CD14-positive monocyte (primary cell): Measurements from ENCODE around the gene DNAJB8. TPM values are rescaled to one million over a fixed set of nuclear protein-coding genes. Genes with fewer than 3 reads are reported as not detected.

Experiments
- DNase-seq, 3 donors: peaks; one replicate each; pipeline ENCODE4 v3.0.0-alpha.2; 2011 to 2022
- H2AFZ ChIP-seq: 2 replicates; pipeline ENCODE4 v1.6.0; 2012; ENCODE audit warnings: mild to moderate bottlenecking, low read depth, low read length, inconsistent platforms; ENCODE audit not compliant: insufficient read depth, poor library complexity, severe bottlenecking
- H3K27ac ChIP-seq, 2 donors: 1 replicate in 1 of 2; 2 replicates in 1 of 2; pipeline ENCODE4 v1.5.1; 2012 to 2013; ENCODE audit warnings: low read length in 2 of 2, control low read depth in 1 of 2, inconsistent platforms in 1 of 2, low read depth in 1 of 2, mild to moderate bottlenecking in 1 of 2
- H3K27me3 ChIP-seq, 2 donors: one replicate each; pipeline versions ENCODE4 v1.6.0 to v1.6.1; 2011 to 2013; ENCODE audit warnings: low read length in 2 of 2; ENCODE audit not compliant: control insufficient read depth in 2 of 2, insufficient read depth in 2 of 2
- H3K36me3 ChIP-seq, 2 donors: replicated peaks in 1 of 2; 1 replicate in 1 of 2; 2 replicates in 1 of 2; pipeline versions ENCODE4 v1.5.1 to v1.6.1; 2012 to 2013; ENCODE audit warnings: low read length in 2 of 2, control low read depth in 1 of 2, inconsistent platforms in 1 of 2, mild to moderate bottlenecking in 1 of 2; ENCODE audit not compliant: insufficient read depth in 2 of 2, control insufficient read depth in 1 of 2
- H3K4me1 ChIP-seq, 2 donors: 1 replicate in 1 of 2; 2 replicates in 1 of 2; pipeline versions ENCODE4 v1.5.1 to v1.6.1; 2012 to 2013; ENCODE audit warnings: low read length in 2 of 2, control low read depth in 1 of 2, inconsistent platforms in 1 of 2, mild to moderate bottlenecking in 1 of 2, moderate library complexity in 1 of 2; ENCODE audit not compliant: insufficient read depth in 2 of 2, control insufficient read depth in 1 of 2
- H3K4me2 ChIP-seq: replicated peaks from 2 replicates; pipeline ENCODE3; 2012; ENCODE audit warnings: low read length, moderate library complexity, mild to moderate bottlenecking; ENCODE audit not compliant: poor library complexity, severe bottlenecking; ENCODE audit errors: extremely low read depth
- H3K4me3 ChIP-seq, 3 experiments: fragments of 200-600 bp in 1 of 3; sonication (generic) in 1 of 3; replicated peaks in 1 of 3; 1 replicate in 2 of 3; 2 replicates in 1 of 3; pipeline ENCODE4 v1.5.1; 2011 to 2013; ENCODE audit warnings: low read length in 3 of 3, mild to moderate bottlenecking in 3 of 3, control low read depth in 2 of 3, low read depth in 2 of 3, inconsistent platforms in 1 of 3, moderate library complexity in 1 of 3
- H3K79me2 ChIP-seq: 2 replicates; pipeline ENCODE4 v1.6.0; 2012; ENCODE audit warnings: mild to moderate bottlenecking, control low read depth, inconsistent platforms, low read length, moderate library complexity; ENCODE audit not compliant: insufficient read depth
- H3K9ac ChIP-seq: 2 replicates; pipeline ENCODE4 v1.6.0; 2017; ENCODE audit warnings: low read length, mild to moderate bottlenecking; ENCODE audit not compliant: insufficient read depth, poor library complexity, severe bottlenecking
- H3K9me3 ChIP-seq, 2 donors: replicated peaks in 1 of 2; 1 replicate in 1 of 2; 2 replicates in 1 of 2; pipeline versions ENCODE4 v1.5.1 to v1.6.1; 2012 to 2013; ENCODE audit warnings: low read length in 2 of 2, control low read depth in 1 of 2; ENCODE audit not compliant: control insufficient read depth in 1 of 2, insufficient read depth in 1 of 2
- H4K20me1 ChIP-seq: 2 replicates; pipeline ENCODE4 v1.6.0; 2012; ENCODE audit warnings: mild to moderate bottlenecking, low read length, control low read depth, moderate library complexity; ENCODE audit not compliant: insufficient read depth
- H3K27ac Mint-ChIP-seq, 7 donors: one replicate each; pipeline ENCODE4 v1.8.0; 2020; ENCODE audit warnings: mild to moderate bottlenecking in 7 of 7, mixed read lengths in 7 of 7, moderate library complexity in 6 of 7, inconsistent platforms in 2 of 7
- H3K27me3 Mint-ChIP-seq, 3 donors: one replicate each; pipeline ENCODE4 v1.8.0; 2021 to 2022; ENCODE audit warnings: low read depth in 3 of 3, mild to moderate bottlenecking in 3 of 3, mixed read lengths in 3 of 3, moderate library complexity in 3 of 3, inconsistent platforms in 1 of 3
- H3K36me3 Mint-ChIP-seq, 2 donors: one replicate each; pipeline ENCODE4 v1.8.0; 2020; ENCODE audit warnings: mixed read lengths in 2 of 2, inconsistent platforms in 1 of 2, mild to moderate bottlenecking in 1 of 2
- H3K4me1 Mint-ChIP-seq: one replicate; pipeline ENCODE4 v1.8.0; 2020; ENCODE audit warnings: mild to moderate bottlenecking, mixed read lengths
- H3K4me3 Mint-ChIP-seq, 2 donors: one replicate each; pipeline ENCODE4 v1.8.0; 2020; ENCODE audit warnings: mild to moderate bottlenecking in 2 of 2, mixed read lengths in 2 of 2, moderate library complexity in 1 of 2
- H3K9me3 Mint-ChIP-seq, 7 donors: one replicate each; pipeline ENCODE4 v1.8.0; 2020 to 2022; ENCODE audit warnings: mixed read lengths in 7 of 7, mild to moderate bottlenecking in 6 of 7, moderate library complexity in 6 of 7, inconsistent platforms in 2 of 7
- WGBS: methylation state at CpG from one replicate; pipeline ENCODE4 v1.1.5; 2013; ENCODE audit warnings: missing lambda C conversion rate; ENCODE audit not compliant: insufficient coverage; 5-methylcytosine and 5-hydroxymethylcytosine counted together
- intact Hi-C, 2 donors: fragments of 100-400 bp; cut with micrococcal nuclease; formaldehyde crosslinking; loops; one replicate each; pipeline versions ENCODE4 v1.15.0 to v1.15.1; 2023
- polyA plus RNA-seq, 3 donors: library from polyadenylated mRNA; depleted of rRNA in 1 of 3; unstranded in 2 of 3; stranded (reverse) in 1 of 3; fragments of 300-500 nt in 2 of 3; fragments of >200 nt in 1 of 3; fragmentation: Illumina TruSeq in 2 of 3; gene quantifications; 1 replicate in 2 of 3; 2 replicates in 1 of 3; pipeline ENCODE4 v1.2.3, GENCODE V29; 2012 to 2021
- TF ChIP-seq, protein P1 (sequence below): fragments of 200-600 bp; IDR thresholded peaks from one replicate; pipeline ENCODE4 v1.8.0; 2022; ENCODE audit warnings: antibody characterized with exemption, mild to moderate bottlenecking

DNAJB8 gene
- polyA plus RNA-seq, 3 donors = not detected

- Histone ChIP-seq H3K4me1 (peaks cover 18 to 30% of the 10 kb centered on the region in 2 donors), H3K36me3 (no peaks in the 10 kb centered on the region), H3K27me3 (peaks cover 37 to 78% of the 10 kb centered on the region in 2 donors), H4K20me1 (no peaks in the 10 kb centered on the region), H3K27ac (no peak overlapping the region), H3K9ac (no peak overlapping the region), H2AFZ (no peak overlapping the region), H3K79me2 (no peaks in the 10 kb centered on the region), H3K9me3 (peaks cover 0 to 30% of the 10 kb centered on the region in 2 donors), H3K4me3 (no peak overlapping the region), H3K4me2 (no peak overlapping the region)
- Mint-ChIP-seq H3K36me3 (peaks cover 0 to 8% of the 10 kb centered on the region in 2 donors), H3K27ac (no peak overlapping the region), H3K27me3 (peaks cover 63 to 81% (median 81%) of the 10 kb centered on the region in 3 donors), H3K9me3 (peaks cover 0 to 27% (median 2%) of the 10 kb centered on the region in 7 donors), H3K4me3 (peak overlapping the region in 1 of 2 donors; percentile 65), H3K4me1 (peaks cover 27% of the 10 kb centered on the region)
- TF ChIP-seq, protein P1, sequence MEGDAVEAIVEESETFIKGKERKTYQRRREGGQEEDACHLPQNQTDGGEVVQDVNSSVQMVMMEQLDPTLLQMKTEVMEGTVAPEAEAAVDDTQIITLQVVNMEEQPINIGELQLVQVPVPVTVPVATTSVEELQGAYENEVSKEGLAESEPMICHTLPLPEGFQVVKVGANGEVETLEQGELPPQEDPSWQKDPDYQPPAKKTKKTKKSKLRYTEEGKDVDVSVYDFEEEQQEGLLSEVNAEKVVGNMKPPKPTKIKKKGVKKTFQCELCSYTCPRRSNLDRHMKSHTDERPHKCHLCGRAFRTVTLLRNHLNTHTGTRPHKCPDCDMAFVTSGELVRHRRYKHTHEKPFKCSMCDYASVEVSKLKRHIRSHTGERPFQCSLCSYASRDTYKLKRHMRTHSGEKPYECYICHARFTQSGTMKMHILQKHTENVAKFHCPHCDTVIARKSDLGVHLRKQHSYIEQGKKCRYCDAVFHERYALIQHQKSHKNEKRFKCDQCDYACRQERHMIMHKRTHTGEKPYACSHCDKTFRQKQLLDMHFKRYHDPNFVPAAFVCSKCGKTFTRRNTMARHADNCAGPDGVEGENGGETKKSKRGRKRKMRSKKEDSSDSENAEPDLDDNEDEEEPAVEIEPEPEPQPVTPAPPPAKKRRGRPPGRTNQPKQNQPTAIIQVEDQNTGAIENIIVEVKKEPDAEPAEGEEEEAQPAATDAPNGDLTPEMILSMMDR = no peak
- 83% methylated on average over 3 of the region's 9 CpGs for WGBS
- no peak for DNase-seq
- intact Hi-C loops = loop anchor here (5.0 to 10.0 kb wide), 2 partner anchors 112 to 401 kb away; no protein-coding TSS in a partner anchor
These were observed 28.8 kb upstream of the DNAJB8 start for GRCh38 chr3:128495435-128495970.

DNA sequence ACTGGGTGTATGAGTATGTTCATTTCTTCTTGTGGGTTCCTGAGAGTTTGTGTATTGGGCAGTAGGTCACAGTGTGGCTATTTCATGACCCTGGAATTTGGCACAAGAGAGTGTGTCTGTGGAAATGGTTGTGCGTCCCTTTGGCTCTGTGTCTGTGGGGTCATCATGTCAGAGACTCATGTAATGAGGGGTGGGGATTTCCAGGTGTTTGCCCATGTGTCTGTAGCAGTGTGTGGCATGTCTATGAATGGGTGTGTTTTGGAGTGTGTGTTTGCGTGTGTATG is 27.6 kb upstream of the DNAJB8 start:
- Histone ChIP-seq H3K9ac (no peak overlapping the region), H3K4me1 (peaks cover 28 to 42% of the 10 kb centered on the region in 2 donors), H3K4me3 (no peak overlapping the region), H3K79me2 (no peaks in the 10 kb centered on the region), H3K27ac (no peak overlapping the region), H3K9me3 (peaks cover 0 to 37% of the 10 kb centered on the region in 2 donors), H2AFZ (no peak overlapping the region), H3K27me3 (peaks cover 45 to 88% of the 10 kb centered on the region in 2 donors), H3K36me3 (no peaks in the 10 kb centered on the region), H4K20me1 (no peaks in the 10 kb centered on the region), H3K4me2 (no peak overlapping the region)
- DNase-seq = no peak
- TF ChIP-seq, protein P1 = no peak
- intact Hi-C loops = loop anchor here (5.0 to 10.0 kb wide), 3 partner anchors 62 to 400 kb away; no protein-coding TSS in a partner anchor
- Mint-ChIP-seq H3K36me3 (peaks cover 0 to 8% of the 10 kb centered on the region in 2 donors), H3K9me3 (peaks cover 0 to 34% (median 6%) of the 10 kb centered on the region in 7 donors), H3K4me1 (peaks cover 37% of the 10 kb centered on the region), H3K27me3 (peaks cover 71 to 92% (median 88%) of the 10 kb centered on the region in 3 donors), H3K27ac (no peak overlapping the region), H3K4me3 (peak overlapping the region in 1 of 2 donors; percentile 80)
- 92% methylated on average over 2 of the region's 2 CpGs for WGBS
